ENCODE data around the gene TRIP4.

DNA sequence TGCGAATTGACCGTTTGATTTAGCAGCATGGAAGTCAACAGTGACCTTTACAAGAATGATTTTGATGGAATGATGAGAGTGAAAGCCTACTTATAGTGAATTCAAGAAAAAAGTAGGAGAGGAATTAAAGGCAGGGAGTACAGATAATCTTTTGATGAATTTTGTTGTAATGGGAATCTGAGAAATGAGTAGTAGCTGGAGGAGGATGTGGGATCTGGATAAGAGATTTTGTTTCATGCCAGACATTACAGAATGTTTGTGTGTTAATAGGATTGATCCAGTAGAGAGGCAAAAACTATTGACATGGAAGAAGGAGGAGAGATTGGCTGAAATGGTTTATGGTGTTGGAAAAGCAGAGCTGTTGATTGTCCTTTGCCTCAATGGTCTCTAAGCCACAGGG, 55.4 kb downstream of the TRIP4 start:
- no peak for TF ChIP-seq CTCF (IDR thresholded peaks at IDR 0.05; ENCODE audit: low read depth, low read length, missing input control)
- no peak for TF ChIP-seq TAF1 (conservative IDR thresholded peaks at IDR 0.05)
- TF ChIP-seq YY1 (IDR thresholded peaks at IDR 0.05): no peak
- TF ChIP-seq REST (IDR thresholded peaks at IDR 0.05): no peak
- TF ChIP-seq RAD21 (IDR thresholded peaks at IDR 0.05): no peak
- TF ChIP-seq, protein P1, sequence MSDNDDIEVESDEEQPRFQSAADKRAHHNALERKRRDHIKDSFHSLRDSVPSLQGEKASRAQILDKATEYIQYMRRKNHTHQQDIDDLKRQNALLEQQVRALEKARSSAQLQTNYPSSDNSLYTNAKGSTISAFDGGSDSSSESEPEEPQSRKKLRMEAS (IDR thresholded peaks at IDR 0.05): no peak
- TF ChIP-seq SP1 (IDR thresholded peaks at IDR 0.05): no peak
